GM18499 (cell line): ENCODE measurements around the gene SNTG2.

ENCODE experiments used
- ATAC-seq: cut with Tn5 transposase; IDR thresholded peaks from one replicate; pipeline ENCODE4 v1.9.1; 2021; ENCODE audit warnings: moderate number of reproducible peaks; ENCODE audit not compliant: insufficient read depth, unreplicated experiment

The SNTG2 gene

DNA sequence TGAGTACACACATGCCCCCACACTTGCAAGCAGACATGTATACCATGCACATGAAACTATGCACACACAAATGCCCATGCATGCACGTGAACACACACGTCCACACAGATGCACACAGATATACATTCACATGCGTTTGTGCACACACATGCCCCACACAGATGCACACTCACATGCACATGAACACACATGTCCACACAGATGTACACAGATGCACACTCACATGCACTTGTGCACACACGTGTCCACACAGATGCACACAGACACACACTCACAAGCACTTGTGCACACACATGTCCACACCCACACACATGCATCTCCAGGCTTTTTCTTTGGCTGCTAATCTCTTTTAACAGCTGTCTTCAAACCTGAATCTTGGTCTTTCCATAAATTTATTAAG, 31.1 kb downstream of the SNTG2 start:
- no peak for ATAC-seq

DNA sequence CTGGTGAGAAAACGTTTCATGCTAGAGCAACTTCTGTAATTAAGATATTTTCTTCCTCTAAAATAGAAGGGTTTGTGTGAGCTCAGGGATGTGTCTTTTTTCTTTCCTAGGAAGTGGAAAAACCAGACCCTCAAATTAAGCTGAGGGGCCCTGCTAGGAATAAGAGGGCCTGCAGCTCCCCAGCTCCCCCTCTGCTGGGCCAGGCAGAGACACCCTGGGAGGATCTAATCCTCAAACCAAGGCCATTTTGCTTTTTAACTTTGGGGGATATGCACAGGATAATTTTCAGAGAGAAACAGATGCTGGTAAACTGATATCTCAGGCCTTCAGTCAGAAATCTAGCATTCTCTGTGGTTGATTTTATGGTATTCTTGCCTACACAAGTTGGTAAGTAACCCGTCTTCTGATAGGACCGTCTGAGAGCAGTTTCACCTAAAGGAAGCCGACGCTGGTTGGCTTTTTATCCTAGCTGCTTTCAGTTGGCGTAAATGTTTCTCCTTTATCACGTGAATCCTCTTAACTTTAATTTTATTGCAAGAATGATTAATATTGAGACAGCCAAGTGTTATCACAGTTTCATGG, 34.8 kb downstream of the SNTG2 start:
- ATAC-seq = no peak

DNA sequence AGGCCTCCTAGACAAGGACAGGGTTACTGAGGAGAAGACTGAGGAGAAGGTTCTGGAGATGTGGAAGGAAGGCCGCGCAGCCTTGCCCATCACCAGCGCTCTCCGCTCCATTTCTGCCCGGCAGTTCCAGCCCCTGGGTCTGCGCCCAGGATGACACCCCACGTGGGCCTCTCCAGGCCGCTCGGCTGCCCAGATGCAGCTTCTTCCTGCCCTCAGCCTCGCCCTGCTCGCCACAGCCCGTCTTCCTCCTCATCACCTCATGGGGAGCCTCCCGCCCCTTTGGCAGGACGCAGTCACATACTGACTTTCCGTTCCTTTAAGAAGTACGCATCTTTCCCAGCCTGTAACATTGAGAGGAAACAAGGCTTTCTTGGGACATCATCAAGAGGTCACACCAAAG, 37.1 kb downstream of the SNTG2 start:
- no peak for ATAC-seq

DNA sequence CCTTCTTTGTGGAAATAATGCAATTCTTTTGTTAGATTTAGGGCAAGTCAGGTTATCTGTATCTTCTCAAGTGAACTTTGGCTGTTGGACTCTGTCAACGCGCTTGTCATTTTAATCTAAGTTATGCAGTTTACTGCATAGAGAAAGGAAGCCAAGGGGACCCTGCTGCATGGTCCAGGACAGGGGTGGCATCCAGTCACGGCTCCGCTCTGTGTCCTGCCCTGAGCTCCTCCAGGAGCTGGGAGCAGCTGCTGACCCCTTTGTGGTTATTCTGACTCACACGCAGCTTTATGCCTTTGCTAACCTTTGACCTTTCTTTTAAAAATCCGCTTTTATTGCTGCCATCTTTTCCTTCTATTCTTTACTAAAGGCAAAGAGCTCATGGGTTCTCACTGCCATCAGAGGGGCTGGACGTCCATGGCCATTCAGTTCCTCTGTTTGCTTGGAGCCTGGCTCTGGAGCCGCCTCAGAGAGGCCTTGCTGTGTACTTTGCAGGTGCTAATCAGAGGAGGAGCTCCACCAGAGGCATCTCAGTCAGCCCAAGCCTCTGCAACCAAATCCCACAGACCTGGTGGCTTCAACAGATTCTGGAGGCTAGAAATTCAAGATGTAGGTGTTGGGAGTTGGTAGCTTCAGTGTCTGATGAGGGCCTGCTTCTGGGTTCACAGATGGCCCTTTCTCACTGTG, 39.3 kb downstream of the SNTG2 start:
- ATAC-seq = no peak

DNA sequence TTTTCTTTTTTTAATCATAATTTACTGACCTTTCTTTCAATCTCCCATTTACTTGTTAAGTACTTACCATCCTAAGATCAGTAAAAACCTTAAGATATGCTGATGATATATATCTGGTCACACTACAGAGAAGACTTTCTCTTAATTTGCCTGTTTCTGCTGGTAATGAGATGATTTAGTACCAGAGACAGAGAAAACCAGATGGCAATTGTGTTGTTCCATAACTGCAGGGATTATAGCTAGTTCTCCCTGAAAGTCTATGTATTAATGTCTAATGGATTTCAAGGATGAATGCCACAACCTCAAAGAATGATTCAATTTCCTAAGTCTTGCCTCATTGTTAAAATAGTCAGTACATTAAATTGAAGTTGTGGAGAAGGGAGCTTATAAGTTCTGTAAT, 40.3 kb downstream of the SNTG2 start:
- ATAC-seq = no peak

DNA sequence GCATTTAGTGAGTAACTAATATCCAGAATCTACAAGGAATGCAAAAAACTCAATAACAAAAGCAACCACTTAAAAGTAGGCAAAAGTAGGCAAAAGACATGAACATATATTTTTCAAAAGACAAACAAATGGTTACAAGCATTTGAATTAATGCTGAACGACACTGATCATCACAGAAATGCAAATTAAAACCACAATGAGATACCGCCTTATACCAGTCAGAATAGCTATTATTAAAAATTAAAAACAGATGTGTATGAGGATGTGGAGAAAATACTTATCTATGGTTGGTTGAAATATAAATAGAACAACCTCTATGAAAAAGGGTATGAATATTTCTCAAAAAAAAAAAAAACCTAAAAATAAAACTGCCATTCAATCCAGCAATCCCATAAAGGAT, 51.7 kb downstream of the SNTG2 start:
- ATAC-seq = no peak

DNA sequence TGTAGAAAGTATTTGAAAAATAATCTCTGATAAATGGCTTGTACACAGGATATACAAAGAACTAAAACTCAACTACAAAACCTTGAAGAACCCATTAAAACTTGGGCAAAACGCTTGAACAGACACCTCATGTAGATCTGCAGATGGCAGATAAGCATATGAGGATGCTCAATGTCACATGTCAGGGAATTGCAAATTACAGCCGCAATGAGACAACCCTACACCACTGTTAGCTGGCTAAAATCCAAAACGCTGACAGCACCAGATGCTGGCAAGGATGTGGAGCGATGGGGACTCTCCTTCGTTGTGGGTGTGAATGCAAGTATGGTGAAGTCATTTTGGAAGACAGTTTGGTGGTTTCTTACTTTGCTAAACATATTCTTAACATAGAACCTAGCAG, 53.7 kb downstream of the SNTG2 start:
- no peak for ATAC-seq

DNA sequence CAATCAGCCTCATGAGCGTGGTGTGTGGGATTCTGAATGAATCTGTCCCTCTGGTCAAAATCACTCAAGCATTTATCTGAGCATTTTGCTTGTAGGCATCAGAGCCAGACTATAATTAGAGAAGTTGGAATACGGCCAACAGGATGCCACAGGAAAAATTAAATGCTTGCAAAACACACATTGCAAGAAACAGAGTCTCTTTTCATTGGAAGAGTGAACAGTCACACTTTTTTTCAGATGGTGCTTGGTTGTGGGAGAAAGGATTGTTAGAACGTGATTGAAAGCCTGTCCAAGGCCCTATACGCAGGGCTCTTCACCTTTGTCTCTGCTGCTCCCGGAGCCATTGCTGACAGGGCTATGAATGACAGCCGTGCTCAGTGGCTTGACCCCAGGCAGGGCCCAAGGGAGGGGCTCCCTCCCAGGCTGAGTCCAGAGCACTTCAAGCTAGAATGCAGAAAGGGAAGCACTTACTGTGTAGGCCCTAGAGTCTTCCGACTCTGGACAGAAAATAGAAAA, 59.8 kb downstream of the SNTG2 start:
- no peak for ATAC-seq

DNA sequence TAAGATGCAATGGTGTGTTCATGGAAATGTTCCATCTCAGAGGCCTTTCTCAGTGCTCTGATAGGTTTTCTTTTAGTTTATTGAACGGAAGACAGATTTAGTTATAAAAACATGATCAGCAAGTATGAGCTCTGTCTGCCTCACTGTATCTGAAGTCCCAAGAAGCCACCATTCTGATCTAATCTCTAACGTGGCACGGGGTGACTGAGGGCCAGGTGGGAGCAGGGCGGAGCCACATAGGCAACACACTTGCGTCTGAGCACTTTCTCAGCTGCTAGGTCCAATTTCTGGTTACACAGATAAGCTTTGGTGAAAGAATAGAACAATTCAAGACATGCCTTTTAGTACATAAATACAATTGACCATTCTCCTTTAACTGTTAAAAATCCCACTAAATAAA, 60.4 kb downstream of the SNTG2 start:
- ATAC-seq = no peak

DNA sequence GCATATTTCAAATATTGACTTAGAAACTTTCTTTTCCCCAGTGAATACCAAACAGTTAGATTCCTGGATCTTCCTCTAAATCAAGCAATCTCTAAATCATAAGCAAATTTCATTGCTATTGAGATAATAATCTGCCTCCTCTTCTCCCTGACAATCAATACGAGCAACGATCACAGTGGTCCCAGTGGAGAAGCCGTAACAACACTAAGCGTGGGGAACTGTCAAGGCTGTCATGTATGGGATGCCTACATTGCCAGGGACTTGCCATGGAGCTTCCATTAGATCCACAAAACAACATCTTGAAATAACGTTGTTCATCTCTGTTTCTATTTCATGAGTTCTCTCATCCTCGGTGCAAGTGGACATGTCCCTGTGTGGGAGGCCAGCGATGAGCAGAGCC, 61.3 kb downstream of the SNTG2 start:
- no peak for ATAC-seq

DNA sequence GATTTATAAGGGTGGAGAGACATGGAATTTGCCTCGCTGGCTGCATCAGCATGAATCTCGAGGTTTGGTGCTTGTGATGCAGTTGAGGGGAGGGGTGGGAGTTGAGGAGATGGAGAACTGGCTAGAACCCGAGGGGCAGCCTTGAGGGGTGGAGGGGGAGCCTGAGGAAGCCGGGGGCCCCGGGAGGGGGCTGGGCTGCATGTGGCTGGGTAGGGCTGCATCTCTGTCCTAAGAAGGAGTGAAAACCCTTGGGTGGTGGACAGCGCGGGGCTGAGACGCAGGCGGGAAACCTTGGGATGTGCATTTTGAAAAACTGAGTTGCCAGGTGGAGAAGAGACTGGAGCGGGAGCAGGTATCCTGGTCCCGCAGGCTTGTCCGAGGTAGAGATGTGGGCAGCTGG, 64.2 kb downstream of the SNTG2 start:
- no peak for ATAC-seq

DNA sequence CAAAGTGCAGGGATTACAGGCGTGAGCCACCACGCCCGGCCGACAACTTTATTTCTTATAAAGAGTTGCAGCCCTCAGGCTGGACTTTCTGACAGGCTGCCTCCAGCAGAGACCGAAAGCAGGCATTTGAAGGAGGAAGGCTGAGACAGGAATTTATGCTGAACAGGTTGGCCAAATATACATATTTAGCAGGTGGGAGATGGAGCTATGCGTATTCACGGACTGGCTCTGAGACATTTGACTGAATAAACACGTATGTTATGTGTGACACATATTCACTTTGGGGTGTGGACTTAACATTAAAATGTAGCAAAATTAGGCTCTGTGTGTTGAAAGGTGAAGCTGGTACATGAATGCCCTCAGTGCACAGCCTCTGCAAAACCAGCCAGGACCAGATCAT, 65.9 kb downstream of the SNTG2 start:
- no peak for ATAC-seq

DNA sequence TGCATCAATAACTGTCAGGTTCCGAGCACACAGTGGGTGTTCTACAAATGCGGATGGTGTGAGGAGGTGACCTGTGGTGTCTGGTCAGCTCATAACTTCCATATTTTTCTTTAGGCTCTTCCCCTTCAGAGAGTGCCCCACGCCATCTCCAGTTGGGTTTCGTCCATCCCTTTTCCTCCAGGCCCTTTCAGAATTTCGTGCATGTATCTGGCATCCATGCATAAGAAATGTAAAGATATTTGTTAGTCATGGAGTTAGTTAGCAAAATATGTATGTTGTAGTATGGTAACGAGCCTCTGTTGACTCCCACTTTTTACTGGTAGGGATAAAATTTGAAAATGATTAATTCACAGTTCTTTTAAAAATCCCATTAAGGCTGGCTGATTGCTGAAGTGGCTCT, 67.2 kb downstream of the SNTG2 start:
- ATAC-seq = no peak

DNA sequence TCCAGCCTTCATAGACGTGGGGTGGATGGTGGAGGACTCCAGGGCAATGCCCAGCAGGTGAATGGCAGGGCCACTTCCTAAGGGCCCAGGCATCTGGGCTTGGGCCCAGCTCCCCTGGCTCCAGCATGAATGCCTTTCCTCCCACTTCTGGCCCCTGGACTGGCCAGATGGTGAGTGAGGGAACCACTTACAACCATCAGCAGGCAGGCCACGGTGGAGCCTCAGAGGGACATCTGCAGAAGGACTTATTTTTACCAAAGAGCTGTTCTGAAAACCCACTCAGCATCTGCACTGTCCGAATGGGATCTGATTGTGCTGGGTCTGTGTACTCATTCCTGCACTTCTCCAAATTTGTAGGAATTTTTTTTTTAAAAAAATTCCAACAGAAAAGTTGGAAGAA, 69.6 kb downstream of the SNTG2 start:
- no peak for ATAC-seq

DNA sequence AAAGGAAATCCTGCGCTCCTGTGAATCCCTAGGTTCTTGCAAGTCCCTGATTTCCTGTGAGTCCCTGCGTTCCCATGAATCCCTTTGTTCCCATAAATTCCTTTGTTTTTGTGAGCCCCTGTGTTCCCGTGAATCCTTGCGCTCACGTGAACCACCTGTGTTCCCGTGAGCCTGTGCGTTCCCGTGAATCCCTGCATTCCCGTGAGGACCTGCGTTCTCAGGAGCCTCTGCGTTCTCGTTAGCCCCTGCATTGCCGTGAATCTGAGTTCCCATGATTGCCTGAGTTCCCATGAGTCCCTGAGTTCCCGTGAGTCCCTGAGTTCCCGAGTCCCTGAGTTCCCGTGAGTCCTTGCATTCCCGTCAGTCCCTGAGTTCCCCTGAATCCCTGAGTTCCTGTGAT, 71.5 kb downstream of the SNTG2 start:
- no peak for ATAC-seq

DNA sequence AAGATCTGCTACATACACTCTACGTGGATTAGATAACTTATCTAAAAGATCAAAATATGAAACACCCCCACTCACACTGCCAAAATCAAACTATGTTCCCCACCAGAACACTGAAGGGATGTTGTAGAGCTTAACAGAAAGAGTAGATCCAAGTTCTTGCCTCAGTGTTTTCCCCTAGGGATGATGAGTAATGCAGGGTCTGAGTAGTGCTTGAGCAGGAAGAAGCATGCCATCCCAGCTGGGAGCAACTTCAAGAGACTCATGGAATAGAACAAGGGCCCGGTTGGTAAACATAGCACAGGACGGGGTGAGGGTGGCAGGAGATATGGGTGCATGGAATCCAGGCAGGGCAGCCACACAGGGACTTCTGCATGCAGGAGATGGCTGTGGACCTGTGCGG, 74.3 kb downstream of the SNTG2 start:
- no peak for ATAC-seq

DNA sequence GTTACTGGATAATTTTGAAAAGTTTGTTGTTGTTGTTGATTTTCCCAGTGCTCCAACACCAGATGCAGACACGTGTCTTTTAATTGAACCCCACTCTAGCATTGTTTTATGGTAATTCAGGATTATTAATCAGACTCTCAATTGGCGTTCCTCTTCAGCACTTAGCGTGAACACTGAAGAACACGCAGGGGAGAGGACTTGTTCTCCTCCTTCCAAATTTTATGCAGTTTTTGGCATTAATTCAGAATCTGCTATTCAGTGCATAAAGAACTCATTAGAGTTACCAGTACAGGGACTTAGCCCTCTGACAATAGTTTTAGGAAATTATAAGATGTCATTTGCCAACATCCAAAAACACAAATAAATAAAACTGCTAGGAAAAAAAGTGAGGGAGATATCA, 75.5 kb downstream of the SNTG2 start:
- ATAC-seq = no peak

DNA sequence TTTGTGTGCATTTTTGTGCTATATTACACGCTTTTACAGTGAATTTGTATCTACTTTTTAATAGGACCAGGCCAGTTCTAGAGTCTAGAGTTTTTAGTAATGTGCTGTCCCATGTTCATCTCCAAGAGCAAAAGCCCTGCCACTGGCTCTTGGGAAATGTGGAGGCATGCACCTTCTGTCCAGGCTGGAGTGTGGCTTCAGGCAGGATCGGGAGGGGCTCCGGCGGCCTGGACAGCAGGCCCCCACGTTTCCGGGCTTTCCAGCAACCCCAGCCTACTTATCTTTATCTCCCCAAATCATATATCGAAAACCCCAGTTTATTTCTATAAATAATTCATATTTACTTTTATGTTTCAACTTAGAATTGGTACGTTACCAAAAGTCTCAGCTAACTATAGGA, 78.2 kb downstream of the SNTG2 start:
- ATAC-seq = no peak

DNA sequence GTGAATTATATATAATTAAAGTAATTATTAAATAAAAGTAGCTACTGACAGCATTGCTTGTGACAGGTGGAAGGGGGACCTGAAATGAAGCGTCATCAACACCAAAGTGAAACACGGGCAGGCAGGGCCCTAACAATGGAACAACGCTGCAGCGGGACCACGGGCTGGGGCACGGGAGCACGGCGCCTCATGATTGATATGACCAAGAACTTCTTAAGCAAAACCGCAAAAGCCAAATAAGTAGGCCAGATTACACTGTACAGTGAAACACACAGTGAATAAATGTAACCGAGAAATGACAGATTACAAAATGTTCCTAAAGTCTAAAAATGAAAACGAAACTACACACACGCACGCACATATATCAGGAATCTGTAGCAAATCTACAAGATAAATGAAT, 81.4 kb downstream of the SNTG2 start:
- no peak for ATAC-seq

DNA sequence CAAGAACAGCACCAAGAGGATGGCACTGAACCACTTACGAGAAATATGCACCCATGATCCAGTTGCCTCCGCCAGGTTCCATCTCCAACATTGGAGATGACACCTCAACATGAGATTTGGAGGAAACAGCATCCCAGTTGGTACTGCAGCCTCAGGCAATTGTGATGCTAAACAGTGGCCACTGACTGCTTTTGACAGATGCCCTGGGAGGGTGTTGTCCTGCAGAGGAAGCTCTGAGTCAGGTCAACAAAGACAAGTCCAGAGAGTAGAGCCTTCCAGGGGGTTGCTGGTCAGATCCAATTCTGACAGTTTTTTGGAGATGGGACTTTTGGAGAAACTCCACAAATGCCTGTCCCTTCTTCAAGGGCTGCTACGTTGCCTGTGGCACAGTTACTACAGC, 82.4 kb downstream of the SNTG2 start:
- no peak for ATAC-seq

DNA sequence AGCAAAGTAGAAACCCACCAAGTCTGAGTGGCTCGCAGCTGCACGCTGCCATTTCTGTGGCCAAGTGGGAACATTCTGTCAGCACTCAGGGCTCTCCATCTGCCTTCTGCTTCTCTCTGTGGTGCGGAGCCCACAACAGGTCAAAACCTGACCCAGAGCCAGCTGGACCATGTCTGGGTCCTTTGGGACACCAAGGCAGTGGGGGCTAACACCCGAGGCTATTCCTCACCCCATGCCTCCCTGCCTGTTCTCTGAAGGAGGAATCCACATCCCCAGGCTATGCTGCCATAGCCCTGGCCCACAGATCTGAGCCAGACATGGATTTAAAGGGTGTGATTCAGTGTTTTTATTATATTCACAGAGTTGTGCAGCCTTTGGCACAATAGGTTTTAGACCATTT, 86.4 kb downstream of the SNTG2 start:
- ATAC-seq = no peak

DNA sequence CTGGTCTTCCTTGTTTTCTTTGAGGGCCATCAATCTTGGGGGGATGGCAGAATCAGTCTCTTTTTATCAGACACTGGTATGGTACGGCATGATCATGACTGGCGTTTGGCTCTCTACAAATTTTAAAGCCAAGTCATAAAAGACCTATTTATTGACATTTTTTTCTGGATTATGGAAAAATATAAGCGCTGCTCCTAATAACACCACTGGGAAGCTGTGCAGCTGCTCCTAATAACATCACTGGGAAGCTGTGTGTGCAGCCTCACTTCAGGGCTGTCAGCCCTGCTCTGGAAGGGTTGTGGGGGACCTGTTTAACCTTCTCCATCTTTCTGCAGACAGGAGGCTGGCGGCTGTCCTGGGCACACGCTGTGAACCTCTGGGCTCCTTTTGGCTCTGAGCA, 88.9 kb downstream of the SNTG2 start:
- ATAC-seq = no peak
